ACC112 (cell line): ENCODE measurements around the gene MRPL18.
"Not testable (repeated sequence)": the region's sequence is repeated elsewhere in the genome, so short reads cannot be mapped to it uniquely, and the experiment has no call there.

Experiments
- H2AFZ ChIP-seq: fragments of 200-600 bp; sonication (generic); one replicate; pipeline ENCODE4 v1.6.0; 2017; ENCODE audit warnings: antibody characterized with exemption, low read length; ENCODE audit not compliant: unreplicated experiment
- H3K27ac ChIP-seq: fragments of 200-600 bp; sonication (generic); 2 replicates; pipeline ENCODE4 v1.5.1; 2014; ENCODE audit warnings: low read depth, mild to moderate bottlenecking, antibody characterized with exemption, low read length, moderate library complexity
- H3K27me3 ChIP-seq: fragments of 200-600 bp; sonication (generic); 2 replicates; pipeline ENCODE4 v1.6.1; 2014; ENCODE audit warnings: mild to moderate bottlenecking, antibody characterized with exemption, low read length, moderate library complexity, mixed read lengths; ENCODE audit not compliant: insufficient read depth
- H3K36me3 ChIP-seq: fragments of 200-600 bp; sonication (generic); 2 replicates; pipeline ENCODE4 v1.6.1; 2016; ENCODE audit warnings: mild to moderate bottlenecking, antibody characterized with exemption, low read length, moderate library complexity, mixed read lengths; ENCODE audit not compliant: insufficient read depth
- H3K4me1 ChIP-seq: fragments of 200-600 bp; sonication (generic); one replicate; pipeline ENCODE4 v1.6.1; 2016; ENCODE audit warnings: low read length, mixed read lengths; ENCODE audit not compliant: insufficient read depth, unreplicated experiment, control insufficient read depth
- H3K4me3 ChIP-seq: fragments of 200-600 bp; sonication (generic); 2 replicates; pipeline ENCODE4 v1.5.1; 2014; ENCODE audit warnings: mild to moderate bottlenecking, low read depth, low read length
- H3K79me2 ChIP-seq: fragments of 200-600 bp; sonication (generic); one replicate; pipeline ENCODE4 v1.6.0; 2016; ENCODE audit warnings: low read length; ENCODE audit not compliant: control insufficient read depth, unreplicated experiment, insufficient read depth

Gene MRPL18

GRCh38 chr6:159777240-159777904, 12.9 kb upstream of the MRPL18 start:
- Histone ChIP-seq H3K79me2 (peaks cover 11% of the 10 kb centered on the region), H3K4me3 (no peak overlapping the region), H3K36me3 (peaks cover 40% of the 10 kb centered on the region), H2AFZ (no peak overlapping the region), H3K4me1 (peaks cover 4% of the 10 kb centered on the region), H3K27me3 (no peaks in the 10 kb centered on the region), H3K27ac (no peak overlapping the region)

- peaks cover 6% of the 10 kb centered on the region for H3K4me1 ChIP-seq
- H3K27me3 ChIP-seq: no peaks in the 10 kb centered on the region
- peaks cover 18% of the 10 kb centered on the region for H3K79me2 ChIP-seq
- H2AFZ ChIP-seq: no peak overlapping the region
- no peak overlapping the region for H3K4me3 ChIP-seq
- peaks cover 47% of the 10 kb centered on the region for H3K36me3 ChIP-seq
- no peak overlapping the region for H3K27ac ChIP-seq
Observed at GRCh38 chr6:159778131-159778530, 12.1 kb upstream of the MRPL18 start.

GRCh38 chr6:159778542-159779103, 11.6 kb upstream of the MRPL18 start:
- no peak overlapping the region for H3K4me3 ChIP-seq
- peaks cover 50% of the 10 kb centered on the region for H3K36me3 ChIP-seq
- peaks cover 23% of the 10 kb centered on the region for H3K79me2 ChIP-seq
- H3K27ac ChIP-seq: no peak overlapping the region
- H3K4me1 ChIP-seq: peaks cover 6% of the 10 kb centered on the region
- no peak overlapping the region for H2AFZ ChIP-seq
- no peaks in the 10 kb centered on the region for H3K27me3 ChIP-seq

- Histone ChIP-seq H3K4me3 (peak overlapping the region; percentile 98), H3K27me3 (no peaks in the 10 kb centered on the region), H3K27ac (peak overlapping the region; percentile 46; the same call in 1 of the 2 replicates), H3K36me3 (peaks cover 48% of the 10 kb centered on the region), H3K4me1 (peaks cover 33% of the 10 kb centered on the region), H2AFZ (no peak overlapping the region), H3K79me2 (peaks cover 89% of the 10 kb centered on the region)
Observed at GRCh38 chr6:159788276-159788675, 2.0 kb upstream of the MRPL18 start.

GRCh38 chr6:159788753-159789376, 1.4 kb upstream of the MRPL18 start:
- no peak overlapping the region for H2AFZ ChIP-seq
- H3K4me3 ChIP-seq: peak overlapping the region; percentile 98
- peaks cover 87% of the 10 kb centered on the region for H3K79me2 ChIP-seq
- no peaks in the 10 kb centered on the region for H3K27me3 ChIP-seq
- H3K36me3 ChIP-seq: peaks cover 46% of the 10 kb centered on the region
- peak overlapping the region; percentile 46 for H3K27ac ChIP-seq
- H3K4me1 ChIP-seq: peaks cover 33% of the 10 kb centered on the region

GRCh38 chr6:159789377-159790148, 704 bp upstream of the MRPL18 start, which contains the start of gene TCP1:
TSS of gene TCP1 (minus strand) at chr6:159789602. CDS start at chr6:159789468, 134 bp downstream.
- H3K4me3 ChIP-seq: peak within 1 kb of the TSS; percentile 98
- H3K4me1 ChIP-seq: peaks cover 33% of the 10 kb centered on the region
- peak within 1 kb of the TSS; percentile 94 for H2AFZ ChIP-seq
- peaks cover 49% of the 10 kb centered on the region for H3K36me3 ChIP-seq
- H3K27me3 ChIP-seq: no peaks in the 10 kb centered on the region
- peaks cover 86% of the 10 kb centered on the region for H3K79me2 ChIP-seq
- peak within 1 kb of the TSS; percentile 77 for H3K27ac ChIP-seq

- H3K27ac ChIP-seq: peak overlapping the region; percentile 77
- H3K79me2 ChIP-seq: peaks cover 70% of the 10 kb centered on the region
- no peaks in the 10 kb centered on the region for H3K27me3 ChIP-seq
- peaks cover 27% of the 10 kb centered on the region for H3K4me1 ChIP-seq
- H2AFZ ChIP-seq: peak overlapping the region; percentile 94
- peaks cover 34% of the 10 kb centered on the region for H3K36me3 ChIP-seq
- peak overlapping the region; percentile 98 for H3K4me3 ChIP-seq
Observed at GRCh38 chr6:159790956-159791598, 810 bp downstream of the MRPL18 start.

- H3K79me2 ChIP-seq: peaks cover 37% of the 10 kb centered on the region
- peaks cover 12% of the 10 kb centered on the region for H3K4me1 ChIP-seq
- H3K27me3 ChIP-seq: not testable (repeated sequence)
Observed at GRCh38 chr6:159794976-159795375, 4.7 kb downstream of the MRPL18 start.

GRCh38 chr6:159797554-159797953, 7.3 kb downstream of the MRPL18 start:
- Histone ChIP-seq H2AFZ (no peak overlapping the region), H3K36me3 (peaks cover 42% of the 10 kb centered on the region), H3K79me2 (peaks cover 14% of the 10 kb centered on the region), H3K4me3 (no peak overlapping the region), H3K4me1 (peaks cover 2% of the 10 kb centered on the region), H3K27ac (no peak overlapping the region), H3K27me3 (no peaks in the 10 kb centered on the region)

More at GRCh38 chr6:159794976-159795375, 4.7 kb downstream of the MRPL18 start:
- H3K27ac ChIP-seq, H2AFZ ChIP-seq, H3K4me3 ChIP-seq: not testable (repeated sequence)
- H3K36me3 ChIP-seq: peaks cover 46% of the 10 kb centered on the region
